Measurements from ENCODE around the gene KBTBD4.

GRCh38 chr11:47615249-47615648, 36.5 kb upstream of the KBTBD4 start:
- TF ChIP-seq CTCF (IDR thresholded peaks at IDR 0.05; ENCODE audit: insufficient read depth, low read length, poor library complexity, severe bottlenecking) (no peak), EZH2phosphoT487 (conservative IDR thresholded peaks at IDR 0.05; ENCODE audit: low read length) (no peak)
